K562 (cell line): ENCODE data around the gene USP44.

Experiments
- FOXM1 ChIP-seq, 2 experiments: fragments of 450-650 bp in 1 of 2; sonication (generic) in 1 of 2; formaldehyde crosslinking in 1 of 2; IDR thresholded peaks; 2 replicates each; pipeline versions ENCODE4 v1.6.1 to v1.9.0; 2017 to 2022; ENCODE audit warnings: low read depth in 2 of 2, mild to moderate bottlenecking in 2 of 2, missing genetic modification reagents in 1 of 2, moderate library complexity in 1 of 2
- MYC ChIP-seq, 2 experiments: fragments of 250-450 bp in 1 of 2; sonication (Bioruptor Pico) in 1 of 2; IDR thresholded peaks; 2 replicates each; pipeline versions ENCODE4 v1.5.1 to v1.6.1; 2012 to 2021; ENCODE audit warnings: low read depth in 2 of 2, borderline replicate concordance in 1 of 2, improper control_type of control experiment in 1 of 2, low read length in 1 of 2, mild to moderate bottlenecking in 1 of 2, moderate library complexity in 1 of 2
- PHF8 ChIP-seq: fragments of 200-600 bp; sonication (generic); IDR thresholded peaks from 2 replicates; pipeline ENCODE4 v1.6.1; 2012; ENCODE audit warnings: mixed run types, mild to moderate bottlenecking, inconsistent platforms, low read length, moderate library complexity, borderline replicate concordance
- POLR2A ChIP-seq: fragments of 450-650 bp; conservative IDR thresholded peaks from 2 replicates; pipeline ENCODE4 v1.6.1; 2016
- POLR2AphosphoS5 ChIP-seq: IDR thresholded peaks from 2 replicates; pipeline ENCODE4 v1.6.1; 2011; ENCODE audit warnings: mild to moderate bottlenecking, low read depth, low read length, moderate library complexity; ENCODE audit not compliant: control insufficient read depth, insufficient read depth
- ZNF354B ChIP-seq: fragments of 250-450 bp; sonication (Bioruptor Pico); IDR thresholded peaks from 2 replicates; pipeline ENCODE4 v1.4.0; 2020

GRCh38 chr12:95516757-95517156 is 34.5 kb downstream of the USP44 start:
- TF ChIP-seq MYC (IDR thresholded peaks at IDR 0.05; ENCODE audit: low read depth, low read length) (no peak), MYC (CRISPR knock-in tag; IDR thresholded peaks at IDR 0.05; ENCODE audit: borderline replicate concordance, low read depth) (no peak), FOXM1 (IDR thresholded peaks at IDR 0.05; ENCODE audit: low read depth) (peak; percentile 81), FOXM1 (CRISPR knock-in tag; IDR thresholded peaks at IDR 0.05; ENCODE audit: low read depth) (no peak), POLR2AphosphoS5 (peak; percentile 17; the same call in 1 of the 2 replicates), PHF8 (no peak), POLR2A (no peak), ZNF354B (no peak)
